Nephron progenitor cell (in vitro differentiated cells): ENCODE results near the gene DLX2.

Experiments used
- DNase-seq: peaks from one replicate; pipeline ENCODE4 v3.0.0; 2021
- H3K27ac Mint-ChIP-seq: 2 replicates; pipeline ENCODE4 v1.8.0; 2021; ENCODE audit warnings: mild to moderate bottlenecking, moderate library complexity, mixed read lengths
- H3K27me3 Mint-ChIP-seq: 2 replicates; pipeline ENCODE4 v1.8.0; 2021; ENCODE audit warnings: mild to moderate bottlenecking, low read depth, mixed read lengths; ENCODE audit not compliant: poor library complexity
- H3K36me3 Mint-ChIP-seq: 2 replicates; pipeline ENCODE4 v1.8.0; 2021; ENCODE audit warnings: low read depth, mixed read lengths
- H3K4me1 Mint-ChIP-seq: 2 replicates; pipeline ENCODE4 v1.8.0; 2021; ENCODE audit warnings: mixed read lengths
- H3K4me3 Mint-ChIP-seq: 2 replicates; pipeline ENCODE4 v1.8.0; 2021; ENCODE audit warnings: mild to moderate bottlenecking, moderate library complexity, mixed read lengths
- H3K9me3 Mint-ChIP-seq: 2 replicates; pipeline ENCODE4 v1.8.0; 2021; ENCODE audit warnings: mild to moderate bottlenecking, moderate library complexity, mixed read lengths
- TF ChIP-seq, protein P1 (sequence below): fragments of 200-600 bp; sonication (generic); IDR thresholded peaks from 2 replicates; pipeline ENCODE4 v1.5.0; 2021; ENCODE audit warnings: antibody characterized with exemption

The DLX2 gene

GRCh38 chr2:172091761-172092566 lies 10.7 kb downstream of the DLX2 start:
- TF ChIP-seq, protein P1, sequence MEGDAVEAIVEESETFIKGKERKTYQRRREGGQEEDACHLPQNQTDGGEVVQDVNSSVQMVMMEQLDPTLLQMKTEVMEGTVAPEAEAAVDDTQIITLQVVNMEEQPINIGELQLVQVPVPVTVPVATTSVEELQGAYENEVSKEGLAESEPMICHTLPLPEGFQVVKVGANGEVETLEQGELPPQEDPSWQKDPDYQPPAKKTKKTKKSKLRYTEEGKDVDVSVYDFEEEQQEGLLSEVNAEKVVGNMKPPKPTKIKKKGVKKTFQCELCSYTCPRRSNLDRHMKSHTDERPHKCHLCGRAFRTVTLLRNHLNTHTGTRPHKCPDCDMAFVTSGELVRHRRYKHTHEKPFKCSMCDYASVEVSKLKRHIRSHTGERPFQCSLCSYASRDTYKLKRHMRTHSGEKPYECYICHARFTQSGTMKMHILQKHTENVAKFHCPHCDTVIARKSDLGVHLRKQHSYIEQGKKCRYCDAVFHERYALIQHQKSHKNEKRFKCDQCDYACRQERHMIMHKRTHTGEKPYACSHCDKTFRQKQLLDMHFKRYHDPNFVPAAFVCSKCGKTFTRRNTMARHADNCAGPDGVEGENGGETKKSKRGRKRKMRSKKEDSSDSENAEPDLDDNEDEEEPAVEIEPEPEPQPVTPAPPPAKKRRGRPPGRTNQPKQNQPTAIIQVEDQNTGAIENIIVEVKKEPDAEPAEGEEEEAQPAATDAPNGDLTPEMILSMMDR = no peak
- peaks cover 47% of the 10 kb centered on the region for H3K4me1 Mint-ChIP-seq
- no peaks in the 10 kb centered on the region for H3K9me3 Mint-ChIP-seq
- H3K36me3 Mint-ChIP-seq = no peaks in the 10 kb centered on the region
- H3K27ac Mint-ChIP-seq = no peak overlapping the region
- no peak overlapping the region for H3K4me3 Mint-ChIP-seq
- DNase-seq = no peak
- H3K27me3 Mint-ChIP-seq = peaks cover 100% of the 10 kb centered on the region

DNA sequence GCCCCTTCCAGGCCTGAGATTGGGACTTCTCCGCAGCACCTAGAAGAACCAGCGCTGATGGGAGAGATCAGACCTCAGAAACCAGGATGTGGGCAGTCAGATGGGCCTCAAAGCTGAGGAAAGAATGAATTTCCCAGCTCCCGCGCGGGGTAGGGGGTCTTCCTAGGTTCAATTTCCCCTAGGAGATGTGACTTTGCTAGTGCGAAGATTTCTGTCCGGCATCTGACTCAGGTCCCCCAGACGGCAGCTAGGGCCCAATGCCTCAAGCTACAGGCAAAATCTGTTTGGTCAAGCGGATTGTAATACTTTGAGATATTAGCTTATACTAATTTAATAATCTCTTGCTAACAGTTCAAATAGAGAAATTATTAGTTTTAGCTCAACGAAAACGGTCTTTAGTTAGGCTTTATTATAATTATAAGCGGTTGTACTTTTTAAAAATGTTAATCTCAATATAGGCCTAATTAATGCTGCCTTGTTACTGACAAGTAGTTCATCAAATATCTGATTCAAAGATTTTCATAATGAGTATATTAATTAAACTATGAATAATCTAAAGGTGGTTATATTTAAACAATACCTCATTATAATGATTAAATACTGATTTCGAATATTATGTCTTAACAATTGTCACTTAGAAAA lies 11.6 kb downstream of the DLX2 start:
- H3K4me1 Mint-ChIP-seq = peaks cover 46% of the 10 kb centered on the region
- H3K36me3 Mint-ChIP-seq = no peaks in the 10 kb centered on the region
- H3K27ac Mint-ChIP-seq = no peak overlapping the region
- TF ChIP-seq, protein P1 = no peak
- H3K4me3 Mint-ChIP-seq = no peak overlapping the region
- no peaks in the 10 kb centered on the region for H3K9me3 Mint-ChIP-seq
- H3K27me3 Mint-ChIP-seq = peaks cover 100% of the 10 kb centered on the region
- no peak for DNase-seq

GRCh38 chr2:172090044-172090961 lies 12.4 kb downstream of the DLX2 start:
- peaks cover 43% of the 10 kb centered on the region for H3K4me1 Mint-ChIP-seq
- DNase-seq = no peak
- peaks cover 100% of the 10 kb centered on the region for H3K27me3 Mint-ChIP-seq
- no peaks in the 10 kb centered on the region for H3K36me3 Mint-ChIP-seq
- no peak overlapping the region for H3K4me3 Mint-ChIP-seq
- no peaks in the 10 kb centered on the region for H3K9me3 Mint-ChIP-seq
- TF ChIP-seq, protein P1 = no peak
- no peak overlapping the region for H3K27ac Mint-ChIP-seq

- Mint-ChIP-seq H3K4me1 (peaks cover 43% of the 10 kb centered on the region), H3K27ac (no peak overlapping the region), H3K27me3 (peaks cover 100% of the 10 kb centered on the region), H3K4me3 (no peak overlapping the region), H3K9me3 (no peaks in the 10 kb centered on the region), H3K36me3 (no peaks in the 10 kb centered on the region)
- TF ChIP-seq, protein P1 = no peak
- DNase-seq = no peak
Observed at GRCh38 chr2:172089633-172090032, 13.1 kb downstream of the DLX2 start.

DNA sequence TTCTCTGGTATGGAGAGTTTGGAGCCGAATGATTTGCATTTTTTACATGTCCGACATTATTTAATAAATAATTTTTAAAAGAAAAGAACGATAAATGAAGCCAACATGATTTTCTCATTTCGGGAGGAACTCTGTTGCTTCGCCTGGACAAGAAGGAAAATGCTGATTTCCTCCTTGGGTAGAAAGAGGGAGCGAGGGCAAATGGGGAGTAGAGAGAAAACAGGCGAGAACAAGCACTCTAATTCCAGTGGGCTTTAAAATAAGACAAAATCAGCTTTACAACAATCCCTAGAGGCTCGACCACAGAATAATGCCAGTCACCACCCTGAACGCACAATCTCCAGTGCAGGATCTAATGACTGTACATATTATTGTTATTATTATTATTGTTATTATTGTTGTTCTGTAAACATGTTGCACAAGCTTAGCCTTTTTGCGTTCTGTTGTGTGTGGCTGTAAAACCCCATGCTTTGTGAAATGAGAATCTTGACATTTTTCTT lies 13.6 kb downstream of the DLX2 start:
- Mint-ChIP-seq H3K27ac (no peak overlapping the region), H3K4me3 (no peak overlapping the region), H3K9me3 (no peaks in the 10 kb centered on the region), H3K27me3 (peaks cover 100% of the 10 kb centered on the region), H3K36me3 (no peaks in the 10 kb centered on the region), H3K4me1 (peaks cover 47% of the 10 kb centered on the region)
- no peak for DNase-seq
- TF ChIP-seq, protein P1 = no peak
